Mesothelial cell of epicardium (in vitro differentiated cells): Measurements from ENCODE around the gene CPT1B. TPM values are rescaled to one million over a fixed set of nuclear protein-coding genes. Genes with fewer than 3 reads are reported as not detected.

Experiments
- DNase-seq, 2 experiments: peaks; one replicate each; pipeline ENCODE4 v3.0.0; 2021; ENCODE audit warnings: low spot score in 2 of 2; ENCODE audit not compliant: unreplicated experiment in 2 of 2
- H3K27ac Mint-ChIP-seq: 2 replicates; pipeline ENCODE4 v1.8.0; 2021; ENCODE audit warnings: mixed read lengths
- H3K27me3 Mint-ChIP-seq: 2 replicates; pipeline ENCODE4 v1.8.0; 2021; ENCODE audit warnings: low read depth, mixed read lengths
- H3K36me3 Mint-ChIP-seq: 2 replicates; pipeline ENCODE4 v1.8.0; 2021; ENCODE audit warnings: mixed read lengths
- H3K4me1 Mint-ChIP-seq: 2 replicates; pipeline ENCODE4 v1.8.0; 2021; ENCODE audit warnings: mixed read lengths
- H3K4me3 Mint-ChIP-seq: 2 replicates; pipeline ENCODE4 v1.8.0; 2021; ENCODE audit warnings: mild to moderate bottlenecking, moderate library complexity, mixed read lengths
- H3K9me3 Mint-ChIP-seq: 2 replicates; pipeline ENCODE4 v1.8.0; 2021; ENCODE audit warnings: mixed read lengths
- CTCF ChIP-seq: fragments of 200-600 bp; sonication (generic); IDR thresholded peaks from one replicate; pipeline ENCODE4 v1.5.0; 2021; ENCODE audit warnings: antibody characterized with exemption; ENCODE audit not compliant: unreplicated experiment
- total RNA-seq: library from RNA; stranded (reverse); gene quantifications from 3 replicates; pipeline ENCODE4 v1.2.1, GENCODE V29; 2021

Gene CPT1B
- total RNA-seq, 1 donor from 2014 or later: 109 TPM

- H3K9me3 Mint-ChIP-seq: no peaks in the 10 kb centered on the region
- H3K4me1 Mint-ChIP-seq: no peaks in the 10 kb centered on the region
- H3K4me3 Mint-ChIP-seq: no peak overlapping the region
- DNase-seq: no peak
- peaks cover 2% of the 10 kb centered on the region for H3K36me3 Mint-ChIP-seq
- no peak for TF ChIP-seq CTCF
- H3K27me3 Mint-ChIP-seq: no peaks in the 10 kb centered on the region
- H3K27ac Mint-ChIP-seq: no peak overlapping the region
Measured at GRCh38 chr22:50577697-50577986, 585 bp downstream of the CPT1B start.

- H3K9me3 Mint-ChIP-seq: no peaks in the 10 kb centered on the region
- no peak overlapping the region for H3K4me3 Mint-ChIP-seq
- H3K4me1 Mint-ChIP-seq: no peaks in the 10 kb centered on the region
- no peak for TF ChIP-seq CTCF
- H3K27me3 Mint-ChIP-seq: no peaks in the 10 kb centered on the region
- peaks cover 3% of the 10 kb centered on the region for H3K36me3 Mint-ChIP-seq
- no peak overlapping the region for H3K27ac Mint-ChIP-seq
- DNase-seq: no peak
Measured at GRCh38 chr22:50576806-50577696, 1.2 kb downstream of the CPT1B start.

GRCh38 chr22:50576070-50576469 is 2.2 kb downstream of the CPT1B start:
- no peaks in the 10 kb centered on the region for H3K9me3 Mint-ChIP-seq
- no peak overlapping the region for H3K27ac Mint-ChIP-seq
- no peaks in the 10 kb centered on the region for H3K27me3 Mint-ChIP-seq
- TF ChIP-seq CTCF: no peak
- no peak overlapping the region for H3K4me3 Mint-ChIP-seq
- no peak for DNase-seq
- no peaks in the 10 kb centered on the region for H3K4me1 Mint-ChIP-seq
- peaks cover 8% of the 10 kb centered on the region for H3K36me3 Mint-ChIP-seq

GRCh38 chr22:50575426-50575941 is 2.7 kb downstream of the CPT1B start:
- Mint-ChIP-seq H3K27ac (no peak overlapping the region), H3K36me3 (peaks cover 12% of the 10 kb centered on the region), H3K9me3 (no peaks in the 10 kb centered on the region), H3K4me3 (no peak overlapping the region), H3K4me1 (no peaks in the 10 kb centered on the region), H3K27me3 (no peaks in the 10 kb centered on the region)
- TF ChIP-seq CTCF: no peak
- DNase-seq: no peak

- no peak overlapping the region for H3K27ac Mint-ChIP-seq
- DNase-seq: no peak
- no peaks in the 10 kb centered on the region for H3K27me3 Mint-ChIP-seq
- TF ChIP-seq CTCF: no peak
- H3K4me1 Mint-ChIP-seq: no peaks in the 10 kb centered on the region
- peaks cover 17% of the 10 kb centered on the region for H3K36me3 Mint-ChIP-seq
- no peak overlapping the region for H3K4me3 Mint-ChIP-seq
- H3K9me3 Mint-ChIP-seq: no peaks in the 10 kb centered on the region
Measured at GRCh38 chr22:50574383-50574755, 3.9 kb downstream of the CPT1B start.
